TTC549 (cell line): ENCODE results near the gene PARVB.

Experiments used
- FAIRE-seq: peaks from 2 replicates; lab custom pipeline; 2012; peaks lifted over from hg19 to GRCh38; lab: Jason Lieb, UNC

PARVB gene

DNA sequence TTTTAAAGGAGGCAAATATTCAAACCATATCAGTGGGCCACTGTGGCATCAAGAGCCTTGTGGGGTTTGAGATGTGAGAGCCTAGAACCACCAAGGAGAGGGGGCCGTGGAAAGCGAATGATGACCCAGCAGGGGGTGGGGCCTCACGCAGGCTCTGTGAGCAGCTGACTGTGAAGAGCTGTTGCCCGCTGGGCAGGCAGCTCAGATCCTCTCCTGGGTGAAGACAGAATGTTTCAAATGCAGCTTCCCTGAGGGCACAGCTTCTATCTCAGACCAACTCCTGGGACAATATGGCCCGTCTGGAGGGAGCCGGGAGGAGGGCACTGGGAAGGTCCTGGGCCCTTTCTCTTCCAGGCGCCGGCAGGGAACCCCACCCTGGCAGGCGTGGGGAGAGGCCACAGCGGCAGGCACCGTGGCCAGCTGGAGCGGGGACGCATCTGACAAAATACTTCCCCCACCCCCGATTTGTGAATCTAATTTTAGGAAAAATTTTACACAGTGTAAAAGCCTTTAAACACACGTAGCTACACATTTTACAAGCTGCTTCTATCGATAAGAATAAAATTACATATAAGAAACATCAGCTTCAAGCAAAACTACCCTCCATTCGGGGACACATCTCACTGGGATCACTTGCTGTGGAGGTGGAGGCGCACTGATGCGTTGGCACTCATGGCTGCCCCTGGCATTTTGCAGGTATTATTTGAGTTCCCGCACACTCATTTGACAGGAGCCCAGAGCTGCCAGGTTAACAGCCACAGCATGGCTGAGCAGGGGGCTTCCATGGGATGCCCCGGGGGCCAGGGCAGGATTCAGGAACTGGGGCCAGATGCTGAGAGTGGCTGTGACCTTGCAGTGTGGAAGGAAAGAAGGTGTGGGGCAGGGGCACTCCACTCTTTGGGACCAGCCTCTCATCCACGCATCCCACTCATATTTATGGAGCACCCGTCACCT lies 196.9 kb downstream of the PARVB start:
- FAIRE-seq = no peak

GRCh38 chr22:44221710-44222475 lies 197.8 kb downstream of the PARVB start:
- no peak for FAIRE-seq
